Measurements from ENCODE around the gene LRP1B.
"Not testable (repeated sequence)": the region's sequence is repeated elsewhere in the genome, so short reads cannot be mapped to it uniquely, and the experiment has no call there.

LRP1B gene

GRCh38 chr2:141201016-141201565, 929.7 kb downstream of the LRP1B start:
- DNase-seq = no peak

- no peak for DNase-seq
Observed at GRCh38 chr2:141200191-141200590, 930.6 kb downstream of the LRP1B start.

GRCh38 chr2:141199711-141200110, 931.1 kb downstream of the LRP1B start:
- no peak for DNase-seq

- no peak for DNase-seq
Observed at GRCh38 chr2:141195087-141195486, 935.7 kb downstream of the LRP1B start.

GRCh38 chr2:141187075-141187439, 943.8 kb downstream of the LRP1B start:
- DNase-seq = no peak

GRCh38 chr2:141186413-141187074, 944.3 kb downstream of the LRP1B start:
- no peak for DNase-seq

GRCh38 chr2:141182246-141182645, 948.6 kb downstream of the LRP1B start:
- DNase-seq = no peak

- DNase-seq = not testable (repeated sequence)
Observed at GRCh38 chr2:141169117-141169516, 961.7 kb downstream of the LRP1B start.

- DNase-seq = no peak
Observed at GRCh38 chr2:141162314-141162713, 968.5 kb downstream of the LRP1B start.

GRCh38 chr2:141151611-141152286, 979.1 kb downstream of the LRP1B start:
- no peak for DNase-seq

- no peak for DNase-seq
Observed at GRCh38 chr2:141142025-141142424, 988.8 kb downstream of the LRP1B start.

GRCh38 chr2:141137122-141137693, 993.6 kb downstream of the LRP1B start:
- no peak for DNase-seq

- no peak for DNase-seq
Observed at GRCh38 chr2:141133883-141134282, 996.9 kb downstream of the LRP1B start.

GRCh38 chr2:141125432-141125831, 1005.4 kb downstream of the LRP1B start:
- no peak for DNase-seq

GRCh38 chr2:141118836-141119235, 1012.0 kb downstream of the LRP1B start:
- DNase-seq = no peak

GRCh38 chr2:141113301-141113700, 1017.5 kb downstream of the LRP1B start:
- no peak for DNase-seq

- no peak for DNase-seq
Observed at GRCh38 chr2:141109633-141110032, 1021.2 kb downstream of the LRP1B start.

GRCh38 chr2:141105763-141106162, 1025.1 kb downstream of the LRP1B start:
- DNase-seq = no peak

- DNase-seq = no peak
Observed at GRCh38 chr2:141103216-141103615, 1027.6 kb downstream of the LRP1B start.

- no peak for DNase-seq
Observed at GRCh38 chr2:141079231-141079630, 1051.6 kb downstream of the LRP1B start.

GRCh38 chr2:141075753-141076152, 1055.1 kb downstream of the LRP1B start:
- DNase-seq = no peak

GRCh38 chr2:141068053-141068682, 1062.6 kb downstream of the LRP1B start:
- no peak for DNase-seq

GRCh38 chr2:141065042-141065441, 1065.8 kb downstream of the LRP1B start:
- no peak for DNase-seq

GRCh38 chr2:141063406-141063805, 1067.4 kb downstream of the LRP1B start:
- no peak for DNase-seq

All from stimulated activated naive CD4-positive, alpha-beta T cell (primary cell).